ENCODE results near the gene TSSC4.
"Not testable (repeated sequence)": the region's sequence is repeated elsewhere in the genome, so short reads cannot be mapped to it uniquely, and the experiment has no call there.

TSSC4 gene

GRCh38 chr11:2400069-2400761, at the start of gene TSSC4:
Gene TSSC4 (plus strand): TSS chr11:2400750. CDS start chr11:2402634, 1,884 bp downstream.
- peak; percentile 100 for DNase-seq

GRCh38 chr11:2351701-2352100, 48.8 kb upstream of the TSSC4 start:
- no peak for DNase-seq

GRCh38 chr11:2352420-2352819, 48.1 kb upstream of the TSSC4 start:
- no peak for DNase-seq

GRCh38 chr11:2355000-2355644, 45.4 kb upstream of the TSSC4 start:
- DNase-seq = no peak

- no peak for DNase-seq
These were observed 43.3 kb upstream of the TSSC4 start for GRCh38 chr11:2357246-2357645.

GRCh38 chr11:2357651-2358050, 42.9 kb upstream of the TSSC4 start:
- not testable (repeated sequence) for DNase-seq

GRCh38 chr11:2358754-2359442, 41.7 kb upstream of the TSSC4 start:
- DNase-seq = no peak

GRCh38 chr11:2359557-2359956, 41.0 kb upstream of the TSSC4 start:
- no peak for DNase-seq

- DNase-seq = no peak
These were observed 40.4 kb upstream of the TSSC4 start for GRCh38 chr11:2360081-2360642.

GRCh38 chr11:2361565-2361964, 39.0 kb upstream of the TSSC4 start:
- DNase-seq = no peak

- DNase-seq = no peak
These were observed 38.1 kb upstream of the TSSC4 start for GRCh38 chr11:2362414-2362813.

GRCh38 chr11:2363130-2363529, 37.4 kb upstream of the TSSC4 start:
- DNase-seq = no peak

GRCh38 chr11:2363577-2364370, 36.8 kb upstream of the TSSC4 start:
- DNase-seq = no peak

- not testable (repeated sequence) for DNase-seq
These were observed 36.2 kb upstream of the TSSC4 start for GRCh38 chr11:2364386-2364785.

- DNase-seq = no peak
These were observed 34.9 kb upstream of the TSSC4 start for GRCh38 chr11:2365571-2366210.

GRCh38 chr11:2366276-2366675, 34.3 kb upstream of the TSSC4 start:
- peak; percentile 13 for DNase-seq

- DNase-seq = no peak
These were observed 33.8 kb upstream of the TSSC4 start for GRCh38 chr11:2366733-2367132.

- no peak for DNase-seq
These were observed 33.0 kb upstream of the TSSC4 start for GRCh38 chr11:2367266-2368160.

- no peak for DNase-seq
These were observed 32.2 kb upstream of the TSSC4 start for GRCh38 chr11:2368178-2368850.

- no peak for DNase-seq
These were observed 31.7 kb upstream of the TSSC4 start for GRCh38 chr11:2368851-2369180.

GRCh38 chr11:2369320-2369719, 31.2 kb upstream of the TSSC4 start:
- no peak for DNase-seq

All from NCI-H1092 treated with DMSO at 0.1 percent for 48 hours (cell line).